Stimulated activated effector memory CD8-positive, alpha-beta T cell treated with anti-CD3 and anti-CD28 coated beads, Interleukin-12 subunit alpha, Interleukin-12 subunit beta, amount 100 ng/mL, for 72 hours (primary cell): Measurements from ENCODE around the gene UBE2V1.
"Not testable (repeated sequence)": the region's sequence is repeated elsewhere in the genome, so short reads cannot be mapped to it uniquely, and the experiment has no call there.

ENCODE experiments used
- ATAC-seq: fragments of 150-1000 bp; cut with Tn5 transposase; 2 replicates; pipeline ENCODE4 v1.10.0; 2021
- DNase-seq, 2 donors: peaks; one replicate each; pipeline ENCODE4 v3.0.0; 2021 to 2022; ENCODE audit warnings: low spot score in 2 of 2
- H3K27ac Mint-ChIP-seq: one replicate; pipeline ENCODE4 v1.8.0; 2022; ENCODE audit warnings: mild to moderate bottlenecking, mixed read lengths
- H3K36me3 Mint-ChIP-seq: one replicate; pipeline ENCODE4 v1.8.0; 2022; ENCODE audit warnings: mild to moderate bottlenecking, mixed read lengths
- H3K4me1 Mint-ChIP-seq: one replicate; pipeline ENCODE4 v1.8.0; 2022; ENCODE audit warnings: mixed read lengths
- H3K4me3 Mint-ChIP-seq: one replicate; pipeline ENCODE4 v1.8.0; 2022; ENCODE audit warnings: mild to moderate bottlenecking, mixed read lengths
- H3K9me3 Mint-ChIP-seq: one replicate; pipeline ENCODE4 v1.8.0; 2022; ENCODE audit warnings: mixed read lengths

UBE2V1 gene

GRCh38 chr20:50141811-50142561 lies 29.0 kb upstream of the UBE2V1 start:
- no peak for ATAC-seq
- H3K4me1 Mint-ChIP-seq, result peaks cover 59% of the 10 kb centered on the region
- DNase-seq, result no peak
- H3K36me3 Mint-ChIP-seq, result peaks cover 66% of the 10 kb centered on the region
- H3K9me3 Mint-ChIP-seq, result no peaks in the 10 kb centered on the region
- H3K4me3 Mint-ChIP-seq, result no peak overlapping the region
- peak overlapping the region; percentile 89 for H3K27ac Mint-ChIP-seq

GRCh38 chr20:50141018-50141675 lies 28.2 kb upstream of the UBE2V1 start:
- Mint-ChIP-seq H3K4me1 (peaks cover 53% of the 10 kb centered on the region), H3K27ac (peak overlapping the region; percentile 89), H3K4me3 (no peak overlapping the region), H3K9me3 (no peaks in the 10 kb centered on the region), H3K36me3 (peaks cover 65% of the 10 kb centered on the region)
- ATAC-seq, result no peak
- no peak for DNase-seq

- Mint-ChIP-seq H3K4me3 (no peak overlapping the region), H3K36me3 (peaks cover 72% of the 10 kb centered on the region), H3K4me1 (peaks cover 49% of the 10 kb centered on the region), H3K9me3 (no peaks in the 10 kb centered on the region), H3K27ac (peak overlapping the region; percentile 89)
- DNase-seq (no peak), ATAC-seq (no peak)
Measured at GRCh38 chr20:50140339-50140859, 27.4 kb upstream of the UBE2V1 start.

DNA sequence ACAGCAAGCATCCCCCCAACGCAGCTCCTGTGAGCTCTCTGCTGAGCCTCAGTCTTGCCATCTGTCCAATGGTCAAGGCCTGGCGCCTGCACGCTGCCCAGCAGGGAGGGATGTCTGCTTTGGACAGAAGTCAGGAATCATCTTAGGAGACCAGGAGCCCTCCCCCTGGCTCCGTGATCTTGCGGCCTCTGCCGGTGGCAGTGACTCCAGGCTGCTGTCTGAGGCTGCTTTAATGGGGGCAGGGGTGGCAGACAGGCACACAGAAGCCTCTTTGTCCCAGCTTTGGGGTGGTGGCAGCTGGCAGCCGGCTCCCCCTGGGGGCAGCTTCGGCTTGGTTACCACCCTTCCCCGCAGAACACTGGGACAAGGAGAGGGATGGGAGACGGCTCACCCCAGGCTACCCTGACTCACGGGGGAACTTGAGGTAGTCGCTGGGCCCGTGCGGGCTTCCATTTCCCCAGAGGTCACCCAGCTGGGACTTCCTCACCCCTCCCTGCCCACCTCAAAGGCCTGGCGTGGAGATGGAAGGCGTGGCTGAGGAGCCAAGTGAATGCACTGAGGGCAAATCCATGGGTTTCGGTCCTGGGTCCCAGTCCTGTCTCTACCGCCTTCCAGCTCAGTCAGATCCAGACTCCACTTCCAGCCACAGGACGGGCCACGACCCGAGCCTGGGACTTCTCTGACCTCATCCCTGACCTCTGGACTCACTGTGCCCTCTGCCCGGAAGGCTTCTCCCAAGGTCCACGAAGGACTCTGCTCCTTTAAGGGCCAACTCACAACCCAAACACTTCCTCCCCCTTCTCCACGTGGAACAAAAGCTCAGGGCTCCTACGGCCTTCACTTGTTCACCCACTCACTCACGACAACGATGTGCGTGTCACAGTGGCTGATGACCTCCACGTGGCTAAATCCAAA lies 25.8 kb upstream of the UBE2V1 start:
- Mint-ChIP-seq H3K4me3 (no peak overlapping the region), H3K4me1 (peaks cover 49% of the 10 kb centered on the region), H3K36me3 (peaks cover 81% of the 10 kb centered on the region), H3K9me3 (no peaks in the 10 kb centered on the region), H3K27ac (peak overlapping the region; percentile 89)
- DNase-seq, result no peak
- no peak for ATAC-seq

DNA sequence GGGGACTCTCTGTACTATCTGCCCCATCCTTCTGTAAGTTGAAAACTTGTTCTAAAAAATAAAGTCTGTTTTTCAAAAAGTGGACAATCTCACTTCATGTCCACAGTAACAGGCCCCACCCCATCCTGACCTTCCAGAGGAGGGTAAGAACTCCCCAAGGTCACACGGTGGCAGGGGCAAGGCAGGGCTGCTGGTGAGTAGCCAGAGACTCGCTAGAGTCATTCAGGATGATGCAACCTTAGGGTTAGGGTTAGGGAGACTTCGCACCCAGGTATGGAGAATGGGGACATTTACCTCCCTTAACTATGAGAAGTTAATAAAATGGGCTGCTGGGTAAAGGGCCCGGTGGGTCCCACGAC lies 25.1 kb upstream of the UBE2V1 start:
- Mint-ChIP-seq H3K4me1 (peaks cover 46% of the 10 kb centered on the region), H3K36me3 (peaks cover 76% of the 10 kb centered on the region), H3K4me3 (no peak overlapping the region), H3K9me3 (no peaks in the 10 kb centered on the region), H3K27ac (peak overlapping the region; percentile 69)
- no peak for ATAC-seq
- no peak for DNase-seq

GRCh38 chr20:50137702-50138101 lies 24.8 kb upstream of the UBE2V1 start:
- Mint-ChIP-seq H3K4me1 (peaks cover 42% of the 10 kb centered on the region), H3K36me3 (peaks cover 72% of the 10 kb centered on the region), H3K27ac (peak overlapping the region; percentile 69)
- ATAC-seq, H3K9me3 Mint-ChIP-seq, H3K4me3 Mint-ChIP-seq, DNase-seq: not testable (repeated sequence)

DNA sequence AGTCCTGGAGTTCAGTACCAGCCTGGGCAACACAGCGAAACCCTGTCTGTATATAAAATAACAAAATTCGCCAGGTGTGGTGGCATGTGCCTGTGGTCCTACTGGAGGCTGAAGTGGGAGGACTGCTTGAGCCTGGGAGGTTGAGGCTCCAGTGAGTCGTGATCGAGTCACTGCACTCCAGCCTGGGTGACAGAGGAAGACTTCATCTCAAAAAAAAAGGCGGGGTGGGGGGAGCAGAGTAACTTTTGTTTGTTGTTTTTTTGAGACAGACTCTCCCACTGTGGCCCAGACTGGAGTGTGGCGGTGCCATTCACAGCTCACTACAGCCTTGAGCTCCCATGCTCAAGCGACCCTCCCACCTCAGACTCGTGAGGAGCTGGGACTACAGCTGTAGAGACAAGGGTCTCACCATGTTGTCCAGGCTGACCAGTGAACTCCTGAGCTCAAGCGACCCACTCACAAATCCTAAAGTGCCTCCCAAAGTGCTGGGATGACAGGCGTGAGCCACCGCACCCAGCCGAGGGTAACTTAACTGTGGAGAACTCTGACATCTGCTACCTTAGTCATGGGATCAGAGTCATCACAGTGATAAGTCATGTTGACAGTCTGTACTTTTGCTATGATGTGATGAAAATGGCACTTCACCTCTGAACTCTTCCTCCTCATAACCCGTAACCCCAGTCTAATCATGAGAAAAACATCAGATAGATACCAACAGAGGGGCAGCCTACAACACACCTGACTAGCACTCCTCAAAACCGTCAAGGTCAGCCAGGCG lies 24.1 kb upstream of the UBE2V1 start:
- Mint-ChIP-seq H3K36me3 (peaks cover 73% of the 10 kb centered on the region), H3K4me3 (no peak overlapping the region), H3K9me3 (no peaks in the 10 kb centered on the region), H3K4me1 (peaks cover 41% of the 10 kb centered on the region), H3K27ac (peak overlapping the region; percentile 69)
- DNase-seq (no peak), ATAC-seq (peak; percentile 85)

DNA sequence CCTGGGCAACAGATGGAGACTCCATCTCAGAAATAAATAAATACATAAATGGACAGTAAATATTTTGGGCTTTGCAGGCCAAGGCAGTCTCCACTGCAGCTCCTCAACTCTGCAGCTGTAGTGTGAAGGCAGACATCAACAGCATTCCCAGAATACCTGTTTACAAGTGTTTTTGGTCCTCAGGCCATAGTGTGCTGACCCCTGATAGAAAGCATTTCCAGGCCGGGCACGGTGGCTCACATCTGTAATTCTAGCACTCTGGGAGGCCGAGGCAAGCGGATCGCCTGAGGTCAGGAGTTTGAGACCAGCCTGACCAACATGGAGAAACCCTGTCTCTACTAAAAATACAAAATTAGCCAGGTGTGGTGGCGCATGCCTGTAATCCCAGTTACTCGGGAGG lies 22.2 kb upstream of the UBE2V1 start:
- not testable (repeated sequence) for ATAC-seq, H3K9me3 Mint-ChIP-seq, H3K4me3 Mint-ChIP-seq, DNase-seq, H3K27ac Mint-ChIP-seq
- Mint-ChIP-seq H3K4me1 (peaks cover 35% of the 10 kb centered on the region), H3K36me3 (peaks cover 71% of the 10 kb centered on the region)

- DNase-seq (no peak), ATAC-seq (no peak)
- Mint-ChIP-seq H3K36me3 (peaks cover 75% of the 10 kb centered on the region), H3K27ac (peak overlapping the region; percentile 69), H3K4me1 (peaks cover 28% of the 10 kb centered on the region), H3K9me3 (no peaks in the 10 kb centered on the region), H3K4me3 (no peak overlapping the region)
Measured at GRCh38 chr20:50133474-50134217, 20.7 kb upstream of the UBE2V1 start.

- peaks cover 25% of the 10 kb centered on the region for H3K4me1 Mint-ChIP-seq
- DNase-seq (no peak), ATAC-seq (no peak)
- H3K27ac Mint-ChIP-seq, result no peak overlapping the region
- H3K4me3 Mint-ChIP-seq, result no peak overlapping the region
- H3K9me3 Mint-ChIP-seq, result no peaks in the 10 kb centered on the region
- H3K36me3 Mint-ChIP-seq, result peaks cover 81% of the 10 kb centered on the region
Measured at GRCh38 chr20:50133041-50133440, 20.1 kb upstream of the UBE2V1 start.

DNA sequence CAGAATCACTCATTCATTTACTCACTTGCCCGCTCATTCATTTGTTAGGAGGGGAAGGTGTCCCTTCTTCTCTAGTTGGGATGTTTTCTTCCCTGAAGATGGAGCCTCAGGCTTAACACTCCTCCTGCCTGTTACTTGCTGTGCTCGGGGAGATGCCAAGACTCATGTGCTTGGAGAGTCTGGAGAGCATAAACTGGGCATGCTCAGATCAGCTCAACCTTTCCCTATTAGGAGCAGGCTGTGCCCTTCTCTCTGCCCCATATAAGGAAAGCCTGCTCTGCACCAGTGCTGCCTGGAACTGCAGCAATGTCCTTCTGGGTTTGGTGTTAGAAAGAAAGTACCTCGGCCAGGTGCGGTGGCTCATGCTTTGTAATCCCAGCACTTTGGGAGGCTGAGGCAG lies 18.0 kb upstream of the UBE2V1 start:
- no peaks in the 10 kb centered on the region for H3K9me3 Mint-ChIP-seq
- H3K4me3 Mint-ChIP-seq, result no peak overlapping the region
- peaks cover 85% of the 10 kb centered on the region for H3K36me3 Mint-ChIP-seq
- DNase-seq, result no peak
- no peak for ATAC-seq
- peaks cover 11% of the 10 kb centered on the region for H3K4me1 Mint-ChIP-seq
- peak overlapping the region; percentile 50 for H3K27ac Mint-ChIP-seq

DNA sequence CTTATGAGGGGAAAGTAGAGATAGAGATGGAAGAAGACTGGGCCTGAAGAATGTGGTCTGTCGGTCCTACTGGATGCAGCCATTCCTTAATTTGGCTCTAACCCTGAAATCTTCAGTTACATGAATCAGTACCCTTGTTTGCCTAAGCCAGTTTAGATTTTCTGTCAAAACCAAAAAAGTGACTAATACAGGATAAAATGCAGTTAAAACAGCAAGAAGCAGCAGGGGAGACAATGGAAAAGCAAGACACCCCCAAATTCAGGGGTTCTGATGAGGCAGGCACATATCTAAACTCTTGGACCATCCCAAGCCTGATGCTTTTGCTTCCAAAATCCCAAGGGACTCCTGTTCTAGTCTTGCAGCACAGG lies 17.4 kb upstream of the UBE2V1 start:
- H3K4me3 Mint-ChIP-seq, result no peak overlapping the region
- ATAC-seq (no peak), DNase-seq (no peak)
- H3K27ac Mint-ChIP-seq, result peak overlapping the region; percentile 50
- H3K9me3 Mint-ChIP-seq, result no peaks in the 10 kb centered on the region
- peaks cover 85% of the 10 kb centered on the region for H3K36me3 Mint-ChIP-seq
- peaks cover 11% of the 10 kb centered on the region for H3K4me1 Mint-ChIP-seq

- peak overlapping the region; percentile 50 for H3K27ac Mint-ChIP-seq
- ATAC-seq, result no peak
Measured at GRCh38 chr20:50129662-50130355, 16.9 kb upstream of the UBE2V1 start.

DNA sequence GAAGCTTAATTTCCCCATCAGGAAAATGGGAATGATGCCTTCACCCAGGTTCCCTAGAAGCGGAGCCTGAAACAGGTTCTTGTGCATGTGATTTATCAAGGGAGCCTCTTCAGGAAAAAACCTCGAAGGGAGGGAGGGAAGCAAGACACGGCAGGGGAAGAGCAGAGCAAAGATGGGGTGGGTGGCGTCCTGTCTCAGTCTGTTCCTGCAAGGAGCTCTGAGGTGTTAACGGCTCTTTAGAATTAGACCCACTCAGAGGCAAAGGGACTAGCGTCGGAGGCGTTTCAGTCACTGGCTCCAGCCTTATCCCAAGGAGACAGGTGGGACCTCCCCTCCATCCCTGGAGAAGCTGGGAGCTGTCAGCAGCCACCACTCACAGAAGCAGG lies 15.6 kb upstream of the UBE2V1 start:
- Mint-ChIP-seq H3K4me3 (no peak overlapping the region), H3K27ac (no peak overlapping the region), H3K36me3 (peaks cover 89% of the 10 kb centered on the region), H3K4me1 (peaks cover 14% of the 10 kb centered on the region), H3K9me3 (no peaks in the 10 kb centered on the region)
- DNase-seq (no peak), ATAC-seq (no peak)

More at GRCh38 chr20:50129662-50130355, 16.9 kb upstream of the UBE2V1 start:
- Mint-ChIP-seq H3K9me3 (no peaks in the 10 kb centered on the region), H3K36me3 (peaks cover 85% of the 10 kb centered on the region), H3K4me3 (no peak overlapping the region), H3K4me1 (peaks cover 11% of the 10 kb centered on the region)
- DNase-seq, result no peak
